GM12865 (cell line): ENCODE measurements around the gene TBX2.

Experiments used
- DNase-seq: peaks from one replicate; pipeline ENCODE4 v3.0.0; 2010; ENCODE audit warnings: low read depth
- H3K4me3 ChIP-seq: 2 replicates; pipeline ENCODE4 v1.5.1; 2011; ENCODE audit warnings: mild to moderate bottlenecking, low read depth, low read length, control low read depth
- TF ChIP-seq, protein P1 (sequence below): IDR thresholded peaks from 2 replicates; pipeline ENCODE4 v1.5.1; 2011; ENCODE audit warnings: low read length, control low read depth, low read depth, inconsistent platforms; ENCODE audit not compliant: insufficient read depth; ENCODE audit errors: missing control alignments

Gene TBX2

DNA sequence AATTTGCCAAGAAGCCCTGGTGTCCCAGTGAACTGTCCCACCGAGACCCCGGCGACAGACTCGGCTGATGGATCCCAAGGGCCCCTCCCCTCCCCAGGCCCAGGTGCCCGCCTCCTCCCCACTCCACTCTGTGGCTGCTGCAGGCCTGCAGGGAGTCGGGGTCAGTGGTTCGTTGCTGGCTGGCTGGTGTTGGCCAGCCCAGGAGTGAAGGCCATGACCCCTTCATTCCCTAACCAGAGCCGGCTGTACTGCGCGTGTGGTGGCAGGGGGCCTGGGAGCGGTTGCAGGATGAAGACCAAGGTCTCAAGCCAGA is 9.2 kb upstream of the TBX2 start:
- H3K4me3 ChIP-seq = no peak overlapping the region
- TF ChIP-seq, protein P1, sequence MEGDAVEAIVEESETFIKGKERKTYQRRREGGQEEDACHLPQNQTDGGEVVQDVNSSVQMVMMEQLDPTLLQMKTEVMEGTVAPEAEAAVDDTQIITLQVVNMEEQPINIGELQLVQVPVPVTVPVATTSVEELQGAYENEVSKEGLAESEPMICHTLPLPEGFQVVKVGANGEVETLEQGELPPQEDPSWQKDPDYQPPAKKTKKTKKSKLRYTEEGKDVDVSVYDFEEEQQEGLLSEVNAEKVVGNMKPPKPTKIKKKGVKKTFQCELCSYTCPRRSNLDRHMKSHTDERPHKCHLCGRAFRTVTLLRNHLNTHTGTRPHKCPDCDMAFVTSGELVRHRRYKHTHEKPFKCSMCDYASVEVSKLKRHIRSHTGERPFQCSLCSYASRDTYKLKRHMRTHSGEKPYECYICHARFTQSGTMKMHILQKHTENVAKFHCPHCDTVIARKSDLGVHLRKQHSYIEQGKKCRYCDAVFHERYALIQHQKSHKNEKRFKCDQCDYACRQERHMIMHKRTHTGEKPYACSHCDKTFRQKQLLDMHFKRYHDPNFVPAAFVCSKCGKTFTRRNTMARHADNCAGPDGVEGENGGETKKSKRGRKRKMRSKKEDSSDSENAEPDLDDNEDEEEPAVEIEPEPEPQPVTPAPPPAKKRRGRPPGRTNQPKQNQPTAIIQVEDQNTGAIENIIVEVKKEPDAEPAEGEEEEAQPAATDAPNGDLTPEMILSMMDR = no peak
- DNase-seq = no peak

DNA sequence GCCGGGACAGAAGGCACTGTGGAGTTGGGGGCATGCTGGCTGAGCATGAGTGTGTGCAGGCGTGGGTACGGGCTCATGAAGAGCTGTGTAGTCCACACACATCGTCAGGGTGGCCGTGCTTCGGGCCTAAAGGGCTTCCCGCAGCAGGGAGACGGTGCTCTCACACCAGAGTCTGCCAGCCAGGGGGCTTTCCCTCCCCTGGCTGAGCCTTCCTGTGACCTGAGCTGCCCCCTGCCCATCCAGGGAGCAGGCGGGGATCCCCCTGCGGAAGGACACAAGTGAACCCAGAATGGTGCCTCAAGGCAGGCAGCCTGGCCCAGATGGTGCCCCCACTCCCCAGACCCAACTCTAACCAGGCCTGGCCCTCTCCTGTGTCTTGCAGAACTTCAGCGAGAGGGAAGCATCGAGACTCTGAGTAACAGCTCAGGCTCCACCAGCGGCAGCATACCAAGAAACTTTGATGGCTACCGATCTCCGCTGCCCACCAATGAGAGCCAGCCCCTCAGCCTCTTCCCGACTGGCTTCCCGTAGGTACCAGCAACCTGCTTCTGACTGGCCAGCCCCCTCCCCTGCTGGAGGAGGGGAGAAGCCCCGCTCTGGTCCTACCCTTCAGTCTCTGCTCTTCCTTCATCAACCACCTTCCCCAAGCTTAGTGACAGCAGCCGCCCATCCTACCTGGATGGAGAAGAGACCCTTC is 7.9 kb upstream of the TBX2 start:
- H3K4me3 ChIP-seq = no peak overlapping the region
- DNase-seq = no peak
- TF ChIP-seq, protein P1 = no peak

DNA sequence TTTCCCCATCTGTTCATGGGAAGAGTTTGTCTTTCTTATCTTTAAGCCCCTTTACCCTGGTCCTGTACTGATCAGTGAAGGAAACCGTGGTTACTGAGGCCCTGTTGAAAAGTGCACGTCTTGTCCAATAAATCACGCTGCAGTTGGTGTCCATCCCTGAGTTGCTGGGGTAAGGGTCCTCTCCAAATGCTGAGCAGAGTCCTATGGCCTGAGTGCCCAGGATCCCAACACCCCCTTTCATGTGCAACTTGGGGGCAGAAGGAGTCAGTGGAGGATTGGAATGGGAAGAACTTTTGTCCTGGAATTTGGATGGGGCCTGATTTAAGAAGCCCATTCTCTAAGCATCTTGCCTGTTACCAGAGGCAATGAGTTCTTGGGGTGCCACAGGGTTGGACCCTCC is 7.0 kb upstream of the TBX2 start:
- TF ChIP-seq, protein P1 = no peak
- H3K4me3 ChIP-seq = no peak overlapping the region
- no peak for DNase-seq

DNA sequence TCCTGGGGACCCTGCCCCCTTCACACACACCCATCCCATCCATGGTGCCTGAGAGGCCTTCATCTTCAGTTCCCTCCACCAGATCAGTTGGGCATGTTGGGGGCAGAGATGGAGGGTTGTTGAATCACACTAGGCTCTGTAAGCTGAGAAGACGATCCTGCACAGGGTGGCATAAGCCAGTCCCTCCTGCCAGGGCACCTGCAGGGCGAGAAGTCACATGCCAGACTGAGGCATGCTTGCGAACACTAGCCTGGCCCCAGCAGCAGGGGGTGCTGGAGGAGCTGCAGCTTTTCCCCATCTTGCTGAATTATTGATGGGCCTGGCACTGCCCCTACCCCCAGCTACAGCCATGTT is 6.1 kb upstream of the TBX2 start:
- no peak overlapping the region for H3K4me3 ChIP-seq
- no peak for DNase-seq
- TF ChIP-seq, protein P1 = no peak

DNA sequence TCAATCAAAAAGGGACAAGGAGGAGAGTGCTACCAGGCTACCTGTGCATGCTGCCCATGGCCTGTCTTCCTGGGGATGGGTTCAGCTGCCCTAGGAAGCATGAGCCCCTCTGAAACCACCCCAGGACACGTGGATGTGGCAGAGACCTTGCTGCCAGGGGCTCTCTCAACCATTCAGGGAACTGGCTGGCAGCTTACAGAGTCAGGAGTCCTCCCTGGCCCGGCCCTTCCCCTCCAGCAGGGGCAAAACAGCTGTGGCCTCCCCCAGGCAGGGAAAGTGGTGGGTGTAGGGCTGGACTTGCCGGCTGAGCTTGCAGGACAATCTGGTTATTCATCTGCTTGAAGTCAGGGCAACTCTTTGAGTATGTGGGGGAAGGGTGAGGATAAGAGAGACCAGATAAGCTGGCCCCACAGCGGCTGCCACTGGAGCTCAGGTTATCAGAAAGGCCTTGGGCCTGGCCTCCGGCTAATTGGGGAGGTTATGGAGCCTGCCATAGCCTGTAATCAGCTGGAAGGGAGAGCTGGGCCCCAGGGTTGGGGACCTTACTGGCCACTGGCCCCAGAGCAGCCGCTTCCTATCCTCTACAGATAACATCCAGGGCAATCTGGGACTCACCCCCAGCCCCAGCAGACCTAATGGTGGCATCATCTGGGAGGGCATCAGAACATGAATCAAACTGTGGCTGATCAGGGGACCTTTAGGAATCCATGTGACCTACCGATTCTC is 5.6 kb upstream of the TBX2 start:
- no peak for DNase-seq
- no peak overlapping the region for H3K4me3 ChIP-seq
- TF ChIP-seq, protein P1 = no peak

DNA sequence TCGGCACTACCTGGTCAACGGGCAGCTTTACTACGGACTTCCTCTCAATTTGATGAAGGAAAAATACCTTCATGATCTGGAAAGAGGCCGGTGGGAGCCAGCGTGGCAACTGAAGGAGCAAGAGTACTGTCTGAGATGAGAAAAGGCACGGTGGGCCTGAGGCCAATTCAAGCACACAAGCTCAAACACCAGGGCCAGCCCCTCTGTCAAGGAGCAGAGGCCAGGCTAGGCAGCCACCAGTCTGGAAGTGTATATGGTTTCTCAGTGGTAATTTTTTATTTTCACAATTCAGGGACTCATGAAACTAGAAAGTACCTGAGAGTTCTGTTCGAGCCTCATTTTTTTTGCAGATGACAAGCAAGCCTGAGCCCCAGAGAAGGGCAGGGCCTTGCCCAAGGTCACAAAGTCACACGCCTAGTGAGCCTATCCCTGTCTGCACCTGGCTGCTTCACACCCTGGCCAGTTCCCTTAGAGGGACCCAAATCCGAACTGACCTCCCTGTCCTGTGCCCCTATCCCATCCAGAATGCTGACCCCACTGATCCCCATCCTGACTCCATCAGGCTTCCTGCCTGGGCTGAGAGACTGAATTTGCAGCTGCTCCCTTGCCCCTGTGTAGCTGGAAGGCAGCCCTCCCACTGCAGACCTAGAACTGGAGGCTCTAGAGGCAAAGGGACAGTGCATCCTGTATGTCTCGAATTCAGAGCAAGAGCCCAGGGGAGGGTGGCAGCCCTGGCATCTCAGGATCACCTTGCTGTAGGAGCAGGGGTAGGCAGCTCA is 4.8 kb upstream of the TBX2 start:
- DNase-seq = peak; percentile 23
- TF ChIP-seq, protein P1 = no peak
- no peak overlapping the region for H3K4me3 ChIP-seq
